Panc1 (cell line): ENCODE measurements around the gene FRMPD1. TPM values are rescaled to one million over a fixed set of nuclear protein-coding genes. Genes with fewer than 3 reads are reported as not detected.

Experiments used
- ATAC-seq: fragments of 200-7000 bp; cut with Tn5 transposase; 2 replicates; pipeline ENCODE4 v1.9.1; 2020; ENCODE audit warnings: mild to moderate bottlenecking, moderate library complexity
- BruUV-seq: library from RNA; stranded (reverse); fragments of 400-500 nt; replicated peaks from 2 replicates; lab custom pipeline; 2021; lab: Mats Ljungman, UMichigan
- CTCF ChIA-PET: fragments of 300-600 bp; sonication (Branson Sonifier 250); formaldehyde crosslinking; loops from one replicate; lab custom pipeline; 2022; ENCODE audit warnings: antibody characterized with exemption; lab: Charles Lee
- POLR2A ChIA-PET: fragments of 300-600 bp; sonication (Branson Sonifier 250); formaldehyde crosslinking; loops from one replicate; lab custom pipeline; 2022; ENCODE audit warnings: antibody characterized with exemption; lab: Charles Lee
- DNase-seq: peaks from one replicate; pipeline ENCODE4 v3.0.0-alpha.2; 2010; ENCODE audit warnings: low read depth, low spot score
- H3K27ac ChIP-seq: 2 replicates; pipeline ENCODE4 v1.5.1; 2011; ENCODE audit warnings: mild to moderate bottlenecking, low read length, inconsistent platforms
- H3K27me3 ChIP-seq: fragments of 200-500 bp; sonication (Bioruptor generic); 2 replicates; pipeline ENCODE4 v1.6.0; 2014; ENCODE audit warnings: low read length, inconsistent platforms; ENCODE audit not compliant: control insufficient read depth, insufficient read depth
- H3K36me3 ChIP-seq: fragments of 200-500 bp; sonication (Bioruptor generic); 2 replicates; pipeline ENCODE4 v1.5.1; 2014; ENCODE audit warnings: inconsistent platforms, mild to moderate bottlenecking, low read length, moderate library complexity; ENCODE audit not compliant: control insufficient read depth, insufficient read depth
- H3K4me1 ChIP-seq: 2 replicates; pipeline ENCODE4 v1.5.1; 2011; ENCODE audit warnings: inconsistent platforms, mild to moderate bottlenecking, low read length, moderate library complexity; ENCODE audit not compliant: control insufficient read depth, insufficient read depth
- H3K4me3 ChIP-seq, 2 experiments: 2 replicates each; pipeline ENCODE4 v1.5.1; 2011 to 2012; ENCODE audit warnings: low read depth in 2 of 2, low read length in 2 of 2, mild to moderate bottlenecking in 2 of 2, inconsistent platforms in 1 of 2, moderate library complexity in 1 of 2
- H3K9me3 ChIP-seq: fragments of 200-500 bp; sonication (Bioruptor generic); 2 replicates; pipeline ENCODE4 v1.5.1; 2014; ENCODE audit warnings: low read depth, mild to moderate bottlenecking, inconsistent platforms, low read length, moderate library complexity; ENCODE audit not compliant: control insufficient read depth, insufficient read depth
- CTCF ChIP-seq: fragments of 450-650 bp; IDR thresholded peaks from 2 replicates; pipeline ENCODE4 v1.5.1; 2017; ENCODE audit warnings: mild to moderate bottlenecking
- POLR2AphosphoS5 ChIP-seq: IDR thresholded peaks from 2 replicates; pipeline ENCODE4 v1.6.1; 2012; ENCODE audit warnings: mild to moderate bottlenecking, low read depth, low read length, moderate library complexity
- REST ChIP-seq, 2 experiments: IDR thresholded peaks; 2 replicates each; pipeline ENCODE4 v1.6.1; 2011 to 2012; ENCODE audit warnings: low read depth in 2 of 2, control low read depth in 1 of 2, low read length in 1 of 2, mild to moderate bottlenecking in 1 of 2, moderate library complexity in 1 of 2; ENCODE audit not compliant: insufficient read depth in 1 of 2
- SIN3A ChIP-seq: IDR thresholded peaks from 2 replicates; pipeline ENCODE4 v1.6.1; 2012; ENCODE audit warnings: low read depth, mild to moderate bottlenecking, low read length, moderate library complexity, borderline replicate concordance; ENCODE audit not compliant: insufficient read depth
- TCF7L2 ChIP-seq: IDR thresholded peaks from 2 replicates; pipeline ENCODE4 v1.6.1; 2011; ENCODE audit warnings: mild to moderate bottlenecking, low read depth, low read length, inconsistent platforms
- in situ Hi-C: cut with HindIII; loops from 2 replicates; pipeline ENCODE4 v1.10.0; 2016; ENCODE audit warnings: low sequenced_read_pairs, low pct_unique_long_range_greater_than_20kb
- intact Hi-C: fragments of 100-400 bp; cut with micrococcal nuclease; formaldehyde crosslinking; loops from one replicate; pipeline ENCODE4 v1.10.0; 2022; ENCODE audit not compliant: unreplicated experiment
- total RNA-seq: library from RNA; stranded (reverse); gene quantifications from one replicate; pipeline ENCODE4 v1.2.1, GENCODE V29; 2021; ENCODE audit not compliant: unreplicated experiment

Gene FRMPD1
- total RNA-seq, 1 experiment from 2014 or later: 0.21 TPM

GRCh38 chr9:37682951-37683350 lies 32.2 kb downstream of the FRMPD1 start:
- Histone ChIP-seq H3K27me3 (peaks cover 40% of the 10 kb centered on the region), H3K36me3 (no peaks in the 10 kb centered on the region), H3K4me1 (no peaks in the 10 kb centered on the region), H3K4me3 (no peak overlapping the region), H3K27ac (no peak overlapping the region), H3K9me3 (no peaks in the 10 kb centered on the region)
- intact Hi-C loops: no loop called here
- POLR2A ChIA-PET: no interaction called here
- no TSS peak for BruUV-seq
- DNase-seq (no peak), ATAC-seq (no peak)
- TF ChIP-seq POLR2AphosphoS5: no peak
- CTCF ChIA-PET: no interaction called here
- in situ Hi-C loops: no loop called here

- Histone ChIP-seq H3K4me1 (no peaks in the 10 kb centered on the region), H3K4me3 (no peak overlapping the region), H3K9me3 (no peaks in the 10 kb centered on the region), H3K27me3 (peaks cover 46% of the 10 kb centered on the region), H3K27ac (no peak overlapping the region), H3K36me3 (no peaks in the 10 kb centered on the region)
- ATAC-seq (no peak), DNase-seq (no peak)
- POLR2A ChIA-PET: no interaction called here
- TF ChIP-seq TCF7L2 (no peak), SIN3A (no peak), CTCF (no peak), REST (IDR thresholded peaks at IDR 0.05; ENCODE audit: insufficient read depth in 1 of 2, low read depth in 2 of 2, low read length in 1 of 2) (no peak), POLR2AphosphoS5 (no peak)
- in situ Hi-C loops (no loop called here), intact Hi-C loops (no loop called here)
- CTCF ChIA-PET: no interaction called here
- no TSS peak for BruUV-seq
These were observed 33.0 kb downstream of the FRMPD1 start for GRCh38 chr9:37683531-37684371.

GRCh38 chr9:37692622-37693221 lies 42.0 kb downstream of the FRMPD1 start:
- Histone ChIP-seq H3K27me3 (peaks cover 55% of the 10 kb centered on the region), H3K9me3 (no peaks in the 10 kb centered on the region), H3K36me3 (no peaks in the 10 kb centered on the region), H3K4me3 (no peak overlapping the region), H3K27ac (no peak overlapping the region), H3K4me1 (no peaks in the 10 kb centered on the region)
- ChIA-PET POLR2A (no interaction called here), CTCF (no interaction called here)
- in situ Hi-C loops: no loop called here
- ATAC-seq (peak; percentile 66), DNase-seq (no peak)
- no TSS peak for BruUV-seq
- intact Hi-C loops: no loop called here
- TF ChIP-seq POLR2AphosphoS5: no peak
- TF ChIP-seq REST (IDR thresholded peaks at IDR 0.05; ENCODE audit: insufficient read depth in 1 of 2, low read depth in 2 of 2, low read length in 1 of 2): no peak
- TF ChIP-seq TCF7L2: no peak
- TF ChIP-seq SIN3A: no peak
- no peak for TF ChIP-seq CTCF
